ENCODE measurements around the gene ZNF512. TPM values are rescaled to one million over a fixed set of nuclear protein-coding genes. Genes with fewer than 3 reads are reported as not detected.

The ZNF512 gene
- polyA plus RNA-seq, 1 donor (not counting 4 experiments of a cell fraction or from before 2014, with no cell fraction given): 16.6 TPM

- TF ChIP-seq EZH2 (IDR thresholded peaks at IDR 0.05; ENCODE audit: low read length) (no peak), CTCF (optimal IDR thresholded peaks at IDR 0.05 in 1 of 3, IDR thresholded peaks at IDR 0.05 in 1 of 3, conservative IDR thresholded peaks at IDR 0.05 in 1 of 3; ENCODE audit: extremely low read depth in 1 of 3, insufficient read depth in 2 of 3, low read length in 3 of 3) (no peak)
- FAIRE-seq: no peak
These were observed 23.6 kb upstream of the ZNF512 start for GRCh38 chr2:27559228-27559627.

GRCh38 chr2:27561060-27561459, 21.8 kb upstream of the ZNF512 start:
- DNase-seq (ENCODE audit: low read depth, low spot score) (no peak), FAIRE-seq (no peak)
- H3K4me3 ChIP-seq (ENCODE audit: control insufficient read depth in 2 of 3, extremely low read depth in 1 of 3, insufficient read depth in 2 of 3, low read depth in 1 of 3, low read length in 3 of 3): no peak overlapping the region
- H3K4me2 ChIP-seq (ENCODE audit: control insufficient read depth, extremely low read depth, insufficient read depth, low read depth, low read length): no peak overlapping the region
- H3K27me3 ChIP-seq (ENCODE audit: control insufficient read depth, extremely low read depth, insufficient read depth, low read length): no peaks in the 10 kb centered on the region
- no peak overlapping the region for H3K9ac ChIP-seq (ENCODE audit: control insufficient read depth, extremely low read depth, insufficient read depth, low read length)
- no peak for TF ChIP-seq CTCF (optimal IDR thresholded peaks at IDR 0.05 in 1 of 3, IDR thresholded peaks at IDR 0.05 in 1 of 3, conservative IDR thresholded peaks at IDR 0.05 in 1 of 3; ENCODE audit: extremely low read depth in 1 of 3, insufficient read depth in 2 of 3, low read length in 3 of 3)
- TF ChIP-seq EZH2 (IDR thresholded peaks at IDR 0.05; ENCODE audit: low read length): no peak
- no peaks in the 10 kb centered on the region for H3K9me1 ChIP-seq (ENCODE audit: control insufficient read depth, extremely low read depth, insufficient read depth, low read length)
- no peaks in the 10 kb centered on the region for H4K20me1 ChIP-seq (ENCODE audit: control insufficient read depth, extremely low read depth, insufficient read depth, low read length)
- H3K79me2 ChIP-seq (ENCODE audit: control insufficient read depth, insufficient read depth, low read length): no peaks in the 10 kb centered on the region
- H2AFZ ChIP-seq (ENCODE audit: control insufficient read depth, low read length): no peak overlapping the region
- H3K36me3 ChIP-seq (ENCODE audit: control insufficient read depth in 2 of 2, extremely low read depth in 1 of 2, insufficient read depth in 2 of 2, low read length in 2 of 2): no peaks in the 10 kb centered on the region
- dilution Hi-C loops (cut with MboI; ENCODE audit: extremely low pct_ligation_motif_present, low sequenced_read_pairs): no loop called here
- no peak overlapping the region for H3K27ac ChIP-seq (ENCODE audit: control insufficient read depth, insufficient read depth, low read length)
- H3K4me1 ChIP-seq (ENCODE audit: control insufficient read depth, extremely low read depth, insufficient read depth, low read length): peaks cover 9% of the 10 kb centered on the region
- H3K9me3 ChIP-seq (ENCODE audit: control insufficient read depth, low read depth, low read length): no peaks in the 10 kb centered on the region

More at GRCh38 chr2:27559228-27559627, 23.6 kb upstream of the ZNF512 start:
- Histone ChIP-seq H3K27ac (ENCODE audit: control insufficient read depth, insufficient read depth, low read length) (no peak overlapping the region), H3K4me3 (ENCODE audit: control insufficient read depth in 2 of 3, extremely low read depth in 1 of 3, insufficient read depth in 2 of 3, low read depth in 1 of 3, low read length in 3 of 3) (no peak overlapping the region), H3K9me1 (ENCODE audit: control insufficient read depth, extremely low read depth, insufficient read depth, low read length) (no peaks in the 10 kb centered on the region), H3K9me3 (ENCODE audit: control insufficient read depth, low read depth, low read length) (no peaks in the 10 kb centered on the region), H3K79me2 (ENCODE audit: control insufficient read depth, insufficient read depth, low read length) (no peaks in the 10 kb centered on the region), H3K9ac (ENCODE audit: control insufficient read depth, extremely low read depth, insufficient read depth, low read length) (no peak overlapping the region), H3K4me1 (ENCODE audit: control insufficient read depth, extremely low read depth, insufficient read depth, low read length) (no peaks in the 10 kb centered on the region), H4K20me1 (ENCODE audit: control insufficient read depth, extremely low read depth, insufficient read depth, low read length) (no peaks in the 10 kb centered on the region), H3K36me3 (ENCODE audit: control insufficient read depth in 2 of 2, extremely low read depth in 1 of 2, insufficient read depth in 2 of 2, low read length in 2 of 2) (no peaks in the 10 kb centered on the region), H2AFZ (ENCODE audit: control insufficient read depth, low read length) (no peak overlapping the region), H3K27me3 (ENCODE audit: control insufficient read depth, extremely low read depth, insufficient read depth, low read length) (no peaks in the 10 kb centered on the region), H3K4me2 (ENCODE audit: control insufficient read depth, extremely low read depth, insufficient read depth, low read depth, low read length) (no peak overlapping the region)
- DNase-seq (ENCODE audit: low read depth, low spot score): no peak
- dilution Hi-C loops (cut with MboI; ENCODE audit: extremely low pct_ligation_motif_present, low sequenced_read_pairs): no loop called here

Measured in keratinocyte (primary cell).